H1 (cell line): ENCODE measurements around the gene SLC25A21. TPM values are rescaled to one million over a fixed set of nuclear protein-coding genes. Genes with fewer than 3 reads are reported as not detected.

Source experiments
- CTCF ChIA-PET: fragments of 300-600 bp; sonication (Branson Sonifier 250); formaldehyde crosslinking; loops from one replicate; lab custom pipeline; 2021; ENCODE audit not compliant: partially characterized antibody; lab: Charles Lee
- POLR2A ChIA-PET: fragments of 300-600 bp; sonication (Branson Sonifier 250); formaldehyde crosslinking; loops from one replicate; lab custom pipeline; 2021; ENCODE audit warnings: inconsistent platforms; ENCODE audit not compliant: partially characterized antibody; lab: Charles Lee
- DNase-seq, 2 experiments: peaks; one replicate each; pipeline versions ENCODE4 v3.0.0 to v3.0.0-alpha.2; 2010 to 2022; ENCODE audit warnings: low spot score in 2 of 2, low read depth in 1 of 2, mixed read lengths in 1 of 2
- FAIRE-seq: peaks from 2 replicates; lab custom pipeline; 2011; peaks lifted over from hg19 to GRCh38; lab: Jason Lieb, UNC
- H2AFZ ChIP-seq: 2 replicates; pipeline ENCODE4 v1.8.1; 2012; ENCODE audit warnings: low read length, inconsistent platforms
- H2AK5ac ChIP-seq: 2 replicates; pipeline ENCODE4 v1.6.1; 2013; ENCODE audit warnings: low read depth, low read length
- H2BK120ac ChIP-seq: replicated peaks from 2 replicates; pipeline ENCODE3; 2013; ENCODE audit warnings: low read depth, low read length, inconsistent platforms
- H2BK12ac ChIP-seq: 2 replicates; pipeline ENCODE4 v1.6.1; 2013; ENCODE audit warnings: low read depth, low read length
- H2BK15ac ChIP-seq: 2 replicates; pipeline ENCODE4 v1.6.1; 2013; ENCODE audit warnings: low read length
- H2BK20ac ChIP-seq: 2 replicates; pipeline ENCODE4 v1.6.1; 2013; ENCODE audit warnings: low read length
- H2BK5ac ChIP-seq: 2 replicates; pipeline ENCODE4 v1.6.1; 2013; ENCODE audit warnings: low read depth, low read length
- H3K14ac ChIP-seq: 2 replicates; pipeline ENCODE4 v1.6.1; 2013; ENCODE audit warnings: inconsistent platforms; ENCODE audit not compliant: insufficient read length
- H3K18ac ChIP-seq: 2 replicates; pipeline ENCODE4 v1.6.1; 2013; ENCODE audit warnings: low read length; ENCODE audit errors: extremely low read depth
- H3K23ac ChIP-seq: 2 replicates; pipeline ENCODE4 v1.6.1; 2013; ENCODE audit warnings: inconsistent platforms; ENCODE audit not compliant: insufficient read length
- H3K23me2 ChIP-seq: 2 replicates; pipeline ENCODE4 v1.6.1; 2013; ENCODE audit warnings: low read depth, low read length
- H3K27ac ChIP-seq: 2 replicates; pipeline ENCODE4 v1.6.1; 2011; ENCODE audit warnings: low read depth, low read length, inconsistent platforms
- H3K27me3 ChIP-seq, 4 experiments: replicated peaks in 1 of 4; 1 replicate in 1 of 4; 2 replicates in 3 of 4; pipeline versions ENCODE4 v1.6.1 to v1.8.1; 2011 to 2013; ENCODE audit warnings: low read length in 3 of 4, mild to moderate bottlenecking in 3 of 4, inconsistent platforms in 2 of 4, mixed read lengths in 2 of 4, moderate library complexity in 1 of 4; ENCODE audit not compliant: control insufficient read depth in 3 of 4, insufficient read depth in 3 of 4; ENCODE audit errors: extremely low read depth in 1 of 4
- H3K36me3 ChIP-seq, 4 experiments: 2 replicates each; pipeline versions ENCODE4 v1.6.1 to v1.8.1; 2011 to 2013; ENCODE audit warnings: mild to moderate bottlenecking in 4 of 4, low read length in 3 of 4, moderate library complexity in 2 of 4, control low read depth in 1 of 4, inconsistent platforms in 1 of 4; ENCODE audit not compliant: insufficient read depth in 4 of 4, control insufficient read depth in 2 of 4
- H3K4ac ChIP-seq: replicated peaks from 2 replicates; pipeline ENCODE3; 2013; ENCODE audit warnings: low read length, low read depth, mixed read lengths, inconsistent platforms; ENCODE audit not compliant: insufficient read length
- H3K4me1 ChIP-seq, 4 experiments: replicated peaks in 1 of 4; 1 replicate in 1 of 4; 2 replicates in 3 of 4; pipeline versions ENCODE4 v1.6.1 to v1.8.1; 2011 to 2013; ENCODE audit warnings: low read length in 3 of 4, inconsistent platforms in 2 of 4, mixed read lengths in 1 of 4; ENCODE audit not compliant: insufficient read depth in 4 of 4, control insufficient read depth in 3 of 4
- H3K4me2 ChIP-seq, 2 experiments: 2 replicates each; pipeline versions ENCODE4 v1.6.1 to v1.8.1; 2011 to 2013; ENCODE audit warnings: low read depth in 2 of 2, low read length in 2 of 2, control low read depth in 1 of 2, inconsistent platforms in 1 of 2, mild to moderate bottlenecking in 1 of 2; ENCODE audit not compliant: insufficient read depth in 1 of 2
- H3K4me3 ChIP-seq, 4 experiments: fragments of 200-600, 300-600 bp in 1 of 4; sonication (generic), shearing (Covaris generic), sonication (Bioruptor Twin) in 1 of 4; 2 replicates each; pipeline versions ENCODE4 v1.5.1 to v1.8.1; 2011 to 2016; ENCODE audit warnings: low read length in 4 of 4, low read depth in 3 of 4, control low read depth in 2 of 4, inconsistent platforms in 2 of 4, mild to moderate bottlenecking in 2 of 4, mixed read lengths in 1 of 4, moderate library complexity in 1 of 4; ENCODE audit not compliant: insufficient read depth in 2 of 4; ENCODE audit errors: extremely low read depth in 1 of 4
- H3K56ac ChIP-seq: replicated peaks from 2 replicates; pipeline ENCODE3; 2013; ENCODE audit warnings: low read depth, mild to moderate bottlenecking, mixed read lengths, low read length, inconsistent platforms; ENCODE audit not compliant: insufficient read length
- H3K79me1 ChIP-seq: 2 replicates; pipeline ENCODE4 v1.6.1; 2013; ENCODE audit warnings: low read depth, low read length, control low read depth
- H3K79me2 ChIP-seq, 2 experiments: 2 replicates each; pipeline versions ENCODE4 v1.6.1 to v1.8.1; 2012 to 2013; ENCODE audit warnings: low read length in 2 of 2, mild to moderate bottlenecking in 2 of 2, inconsistent platforms in 1 of 2; ENCODE audit not compliant: insufficient read depth in 2 of 2, control insufficient read depth in 1 of 2
- H3K9ac ChIP-seq, 4 experiments: replicated peaks in 1 of 4; 1 replicate in 1 of 4; 2 replicates in 3 of 4; pipeline versions ENCODE4 v1.6.1 to v1.8.1; 2011 to 2013; ENCODE audit warnings: low read depth in 3 of 4, low read length in 3 of 4, control low read depth in 2 of 4, mild to moderate bottlenecking in 2 of 4, moderate library complexity in 2 of 4, inconsistent platforms in 1 of 4; ENCODE audit errors: extremely low read depth in 1 of 4
- H3K9me3 ChIP-seq, 2 experiments: 2 replicates each; pipeline versions ENCODE4 v1.6.1 to v1.8.1; 2012 to 2013; ENCODE audit warnings: mild to moderate bottlenecking in 2 of 2, moderate library complexity in 2 of 2, control low read depth in 1 of 2, inconsistent platforms in 1 of 2, low read depth in 1 of 2, low read length in 1 of 2, mixed read lengths in 1 of 2; ENCODE audit not compliant: insufficient read depth in 2 of 2
- H4K20me1 ChIP-seq, 2 experiments: replicated peaks in 1 of 2; 2 replicates each; pipeline versions ENCODE3 to v1.8.1; 2011 to 2013; ENCODE audit warnings: inconsistent platforms in 2 of 2, low read length in 2 of 2, mild to moderate bottlenecking in 1 of 2; ENCODE audit not compliant: insufficient read depth in 2 of 2, control insufficient read depth in 1 of 2
- H4K5ac ChIP-seq: 2 replicates; pipeline ENCODE4 v1.6.1; 2013; ENCODE audit warnings: low read length, low read depth, mixed read lengths, inconsistent platforms; ENCODE audit not compliant: insufficient read length
- H4K8ac ChIP-seq: 2 replicates; pipeline ENCODE4 v1.8.0; 2013; ENCODE audit warnings: mild to moderate bottlenecking, moderate library complexity, low read length, inconsistent platforms; ENCODE audit not compliant: insufficient read depth; ENCODE audit errors: extremely low read depth
- H4K91ac ChIP-seq: replicated peaks from 2 replicates; pipeline ENCODE3; 2013; ENCODE audit warnings: low read length, mixed read lengths, inconsistent platforms; ENCODE audit not compliant: insufficient read length
- CBX8 ChIP-seq: fragments of 300-800, 300-1000 bp; sonication (generic); IDR thresholded peaks from 2 replicates; pipeline ENCODE4 v1.7.1; 2016; ENCODE audit warnings: low read depth, low read length, borderline replicate concordance
- CTBP2 ChIP-seq: IDR thresholded peaks from 2 replicates; pipeline ENCODE4 v1.7.0; 2011; ENCODE audit warnings: borderline replicate concordance, mild to moderate bottlenecking, moderate library complexity, mixed read lengths, low read length; ENCODE audit not compliant: insufficient read depth, insufficient read length
- FOSL1 ChIP-seq: IDR thresholded peaks from 2 replicates; pipeline ENCODE4 v1.6.1; 2011; ENCODE audit warnings: mild to moderate bottlenecking, low read depth, low read length, moderate library complexity; ENCODE audit not compliant: insufficient read depth
- KDM1A ChIP-seq: fragments of 200-600, 300-600 bp; sonication (generic); IDR thresholded peaks from 2 replicates; pipeline ENCODE4 v1.7.1; 2016; ENCODE audit warnings: mild to moderate bottlenecking, low read length, borderline replicate concordance
- KDM5A ChIP-seq: fragments of 200-600 bp; IDR thresholded peaks from 2 replicates; pipeline ENCODE4 v1.7.1; 2012; ENCODE audit warnings: mild to moderate bottlenecking, low read length, inconsistent platforms, mixed read lengths
- POU5F1 ChIP-seq: IDR thresholded peaks from 2 replicates; pipeline ENCODE4 v1.6.1; 2011; ENCODE audit warnings: low read depth, mild to moderate bottlenecking, low read length, moderate library complexity
- RNF2 ChIP-seq: fragments of 200-900, 300-1000 bp; sonication (generic); IDR thresholded peaks from 2 replicates; pipeline ENCODE4 v1.7.1; 2016; ENCODE audit warnings: borderline replicate concordance, low read depth, mild to moderate bottlenecking, antibody characterized with exemption, low read length; ENCODE audit not compliant: poor library complexity, severe bottlenecking; ENCODE audit errors: missing control alignments
- SAP30 ChIP-seq: fragments of 300-600 bp; sonication (generic); IDR thresholded peaks from 2 replicates; pipeline ENCODE4 v1.7.1; 2012; ENCODE audit warnings: low read length, moderate library complexity, mild to moderate bottlenecking, inconsistent platforms; ENCODE audit not compliant: insufficient read depth, insufficient replicate concordance
- SP1 ChIP-seq: IDR thresholded peaks from 2 replicates; pipeline ENCODE4 v1.6.1; 2011; ENCODE audit warnings: low read depth, low read length
- TAF7 ChIP-seq: optimal IDR thresholded peaks from 2 replicates; pipeline ENCODE3; 2011; ENCODE audit warnings: low read depth, mild to moderate bottlenecking, inconsistent platforms, low read length, moderate library complexity, borderline replicate concordance
- WGBS, 2 experiments: shearing (Covaris generic) in 1 of 2; methylation state at CpG; one replicate each; pipeline versions ENCODE4 v1.1.6 to v1.1.7; 2013 to 2015; ENCODE audit warnings: low lambda C conversion rate in 2 of 2, mixed read lengths in 2 of 2, inconsistent platforms in 1 of 2, low coverage in 1 of 2, missing lambda C conversion rate in 1 of 2; ENCODE audit not compliant: insufficient replicate concordance in 2 of 2, insufficient coverage in 1 of 2, insufficient read length in 1 of 2; ENCODE audit errors: extremely low coverage in 1 of 2, missing lambda C conversion rate in 1 of 2; 5-methylcytosine and 5-hydroxymethylcytosine counted together
- polyA plus RNA-seq, 7 experiments: library from polyadenylated mRNA; depleted of rRNA in 3 of 7; stranded (reverse) in 5 of 7; unstranded in 2 of 7; fragments of >200 nt in 5 of 7; fragments of 200-250 nt in 2 of 7; gene quantifications; 1 replicate in 5 of 7; 2 replicates in 1 of 7; 4 replicates in 1 of 7; pipeline versions ENCODE4 v1.2.1 to v1.2.3, GENCODE V29; 2011 to 2013; ENCODE audit warnings: missing spikeins in 2 of 7, mixed read lengths in 2 of 7
- total RNA-seq: library from RNA; stranded (reverse); fragmentation: NEBNext Ultra II Directional; extraction: Animal tissue kit (Norgen Biotek cat#: 25700); gene quantifications from 2 replicates; pipeline ENCODE4 v1.2.1, GENCODE V29; 2021
- TF ChIP-seq, protein P1 (sequence below): IDR thresholded peaks from 2 replicates; pipeline ENCODE4 v1.6.1; 2011; ENCODE audit warnings: low read depth, mild to moderate bottlenecking, low read length; ENCODE audit not compliant: insufficient read depth

Gene SLC25A21
- total and polyA plus RNA-seq, 2 of the 8 experiments (the other 6 are each of a cell fraction or from before 2014, with no cell fraction given) = 6.9 to 15.7 TPM

DNA sequence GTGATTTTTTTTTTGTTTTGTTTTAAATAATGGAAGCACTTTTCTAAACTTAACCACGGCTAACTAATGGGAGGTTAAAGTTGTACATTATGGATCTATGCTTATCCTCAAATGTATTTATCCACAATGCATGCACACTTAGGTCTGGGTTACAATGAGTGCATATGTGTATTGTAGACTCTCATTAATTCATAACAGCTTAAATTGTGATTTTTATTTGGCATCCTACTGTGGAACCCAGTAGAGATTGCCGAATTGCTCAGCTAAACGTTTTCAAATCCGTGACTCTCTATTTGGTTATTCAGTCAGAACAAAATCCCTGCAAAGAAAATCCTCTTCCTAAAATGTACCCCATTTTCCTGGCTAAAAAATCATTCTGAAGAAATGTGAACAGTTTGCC is 244.0 kb downstream of the SLC25A21 start:
- Histone ChIP-seq H3K36me3 (no peaks in the 10 kb centered on the region), H3K79me1 (no peaks in the 10 kb centered on the region), H3K56ac (no peak overlapping the region), H3K18ac (no peak overlapping the region), H4K8ac (no peak overlapping the region), H3K4me2 (no peak overlapping the region), H2AK5ac (no peak overlapping the region), H4K91ac (no peak overlapping the region), H3K14ac (no peak overlapping the region), H3K23me2 (no peaks in the 10 kb centered on the region), H3K9me3 (no peaks in the 10 kb centered on the region), H4K20me1 (no peaks in the 10 kb centered on the region), H3K27me3 (peaks cover 0 to 1% (median 0%) of the 10 kb centered on the region in 4 experiments; a peak in 1 of 7 replicates), H4K5ac (no peak overlapping the region), H2BK15ac (no peak overlapping the region), H3K79me2 (no peaks in the 10 kb centered on the region), H3K4me1 (no peaks in the 10 kb centered on the region), H3K4ac (no peak overlapping the region), H2AFZ (no peak overlapping the region), H3K9ac (no peak overlapping the region), H3K23ac (no peak overlapping the region), H2BK12ac (no peak overlapping the region), H2BK120ac (no peak overlapping the region), H3K27ac (no peak overlapping the region), H2BK5ac (no peak overlapping the region), H2BK20ac (no peak overlapping the region), H3K4me3 (no peak overlapping the region)
- WGBS, 2 experiments = 90% methylated on average over 4 of the region's 4 CpGs; no CpG with 5 or more reads in 1 of the 2 experiments
- CTCF ChIA-PET = interaction anchor here (1.2 to 2.9 kb wide), 2 partner anchors 10 to 14 kb away, joined by 3 to 13 read pairs; no protein-coding TSS in a partner anchor
- POLR2A ChIA-PET = no interaction called here
- FAIRE-seq = no peak
- DNase-seq = no peak
- TF ChIP-seq TAF7 = no peak
- TF ChIP-seq SAP30 = no peak
- TF ChIP-seq, protein P1, sequence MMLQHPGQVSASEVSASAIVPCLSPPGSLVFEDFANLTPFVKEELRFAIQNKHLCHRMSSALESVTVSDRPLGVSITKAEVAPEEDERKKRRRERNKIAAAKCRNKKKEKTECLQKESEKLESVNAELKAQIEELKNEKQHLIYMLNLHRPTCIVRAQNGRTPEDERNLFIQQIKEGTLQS = no peak
- TF ChIP-seq CBX8 = no peak
- no peak for TF ChIP-seq RNF2
- TF ChIP-seq FOSL1 = no peak
- no peak for TF ChIP-seq KDM1A
- TF ChIP-seq CTBP2 = no peak
- TF ChIP-seq KDM5A = no peak
- no peak for TF ChIP-seq SP1
- no peak for TF ChIP-seq POU5F1
